HFFc6 (cell line): ENCODE measurements around the gene SPSB3. TPM values are rescaled to one million over a fixed set of nuclear protein-coding genes. Genes with fewer than 3 reads are reported as not detected.
A peak's percentile ranks its signal among the peaks of the same experiment; 100 is the strongest.

Experiments
- DNase-seq: peaks from one replicate; pipeline ENCODE4 v3.0.0-alpha.2; 2018
- H3K27ac Mint-ChIP-seq: 2 replicates; pipeline ENCODE4 v1.8.0; 2020; ENCODE audit warnings: mild to moderate bottlenecking, mixed read lengths
- H3K27me3 Mint-ChIP-seq: 2 replicates; pipeline ENCODE4 v1.8.0; 2021; ENCODE audit warnings: mild to moderate bottlenecking, moderate library complexity, mixed read lengths; ENCODE audit not compliant: insufficient read depth
- H3K36me3 Mint-ChIP-seq: 2 replicates; pipeline ENCODE4 v1.8.0; 2021; ENCODE audit warnings: low read depth, mixed read lengths
- H3K4me1 Mint-ChIP-seq: 2 replicates; pipeline ENCODE4 v1.8.0; 2020; ENCODE audit warnings: low read depth, mixed read lengths
- H3K4me3 Mint-ChIP-seq: 2 replicates; pipeline ENCODE4 v1.8.0; 2020; ENCODE audit warnings: mild to moderate bottlenecking, moderate library complexity, mixed read lengths
- H3K9me3 Mint-ChIP-seq: 2 replicates; pipeline ENCODE4 v1.8.0; 2020; ENCODE audit warnings: mild to moderate bottlenecking, mixed read lengths
- CTCF ChIP-seq: fragments of 200-600 bp; sonication (generic); IDR thresholded peaks from 2 replicates; pipeline ENCODE4 v1.5.0; 2021; ENCODE audit warnings: antibody characterized with exemption, mild to moderate bottlenecking
- total RNA-seq, 6 experiments: library from RNA; stranded (reverse); fragmentation: NEBNext Ultra II Directional; extraction: Animal tissue kit (Norgen Biotek cat#: 25700); gene quantifications; 2 replicates in 1 of 6; 3 replicates in 5 of 6; pipeline ENCODE4 v1.2.3, GENCODE V29; 2021

Gene SPSB3
- total RNA-seq, 6 experiments from 2014 or later = 12.3 to 15.8 (median 13.9) TPM

- peaks cover 17% of the 10 kb centered on the region for H3K4me1 Mint-ChIP-seq
- TF ChIP-seq CTCF = no peak
- peak; percentile 47 for DNase-seq
- H3K27me3 Mint-ChIP-seq = peaks cover 15% of the 10 kb centered on the region
- H3K36me3 Mint-ChIP-seq = peaks cover 11% of the 10 kb centered on the region
- H3K4me3 Mint-ChIP-seq = peak within 1 kb of the TSS; percentile 95
- no peaks in the 10 kb centered on the region for H3K9me3 Mint-ChIP-seq
- peak within 1 kb of the TSS; percentile 93 for H3K27ac Mint-ChIP-seq
Observed at GRCh38 chr16:1771188-1771863, 11.0 kb downstream of the SPSB3 start, which contains the start of gene NME3. Gene NME3, minus strand, starts transcription at chr16:1771543. Its CDS starts 9 bp downstream, at chr16:1771534.

- Mint-ChIP-seq H3K27me3 (peaks cover 15% of the 10 kb centered on the region), H3K36me3 (peaks cover 11% of the 10 kb centered on the region), H3K4me3 (peak overlapping the region; percentile 95), H3K4me1 (peaks cover 17% of the 10 kb centered on the region), H3K27ac (peak overlapping the region; percentile 69), H3K9me3 (no peaks in the 10 kb centered on the region)
- TF ChIP-seq CTCF = no peak
- DNase-seq = peak; percentile 40
Observed at GRCh38 chr16:1770328-1771187, 11.8 kb downstream of the SPSB3 start.

- no peak for TF ChIP-seq CTCF
- no peak for DNase-seq
- Mint-ChIP-seq H3K9me3 (no peaks in the 10 kb centered on the region), H3K4me3 (peak overlapping the region; percentile 86), H3K27me3 (peaks cover 15% of the 10 kb centered on the region), H3K27ac (peak overlapping the region; percentile 69), H3K4me1 (peaks cover 17% of the 10 kb centered on the region), H3K36me3 (peaks cover 11% of the 10 kb centered on the region)
Observed at GRCh38 chr16:1769402-1770300, 12.7 kb downstream of the SPSB3 start.

GRCh38 chr16:1768767-1769401, 13.5 kb downstream of the SPSB3 start:
- DNase-seq = no peak
- no peak overlapping the region for H3K27ac Mint-ChIP-seq
- TF ChIP-seq CTCF = no peak
- no peak overlapping the region for H3K4me3 Mint-ChIP-seq
- H3K9me3 Mint-ChIP-seq = no peaks in the 10 kb centered on the region
- peaks cover 11% of the 10 kb centered on the region for H3K36me3 Mint-ChIP-seq
- peaks cover 13% of the 10 kb centered on the region for H3K27me3 Mint-ChIP-seq
- peaks cover 17% of the 10 kb centered on the region for H3K4me1 Mint-ChIP-seq
